ENCODE measurements around the gene RPL18A. TPM values are rescaled to one million over a fixed set of nuclear protein-coding genes. Genes with fewer than 3 reads are reported as not detected.

RPL18A gene
- total RNA-seq, 3 donors from 2014 or later (not counting 1 experiment from before 2014, with no cell fraction given): 1,015 to 1,285 (median 1,208) TPM

DNA sequence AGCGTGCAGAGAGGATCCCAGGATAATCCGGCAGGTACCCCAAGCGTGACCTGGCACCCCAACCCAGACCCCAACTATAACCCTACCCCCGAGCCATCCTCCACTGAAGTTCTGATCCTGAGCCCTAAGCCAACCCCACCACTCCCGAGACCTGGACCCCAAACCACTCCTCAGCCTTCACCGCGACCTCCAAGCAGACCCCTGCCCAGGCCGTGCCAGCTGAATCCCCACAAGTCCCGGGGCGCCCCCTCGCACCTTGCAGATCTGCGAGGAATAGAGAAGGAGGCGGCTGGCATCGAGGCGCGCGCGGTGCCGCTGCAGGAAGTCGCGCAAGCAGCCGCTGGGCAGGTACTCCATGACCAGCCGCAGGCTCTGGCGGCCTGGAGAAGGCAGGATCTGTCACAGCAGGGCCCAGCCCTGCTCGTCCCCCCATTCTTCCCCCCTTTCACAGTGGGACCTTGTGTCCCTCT lies 28.3 kb upstream of the RPL18A start:
- Mint-ChIP-seq H3K9me3 (no peaks in the 10 kb centered on the region), H3K4me3 (no peak overlapping the region), H3K27me3 (ENCODE audit: low read depth in 2 of 2) (no peaks in the 10 kb centered on the region), H3K4me1 (peaks cover 6 to 24% of the 10 kb centered on the region in 2 donors), H3K36me3 (peaks cover 4% of the 10 kb centered on the region), H3K27ac (no peak overlapping the region)
- no peak for ATAC-seq
- Histone ChIP-seq H3K4me3 (ENCODE audit: low read length) (no peak overlapping the region), H3K4me1 (ENCODE audit: control insufficient read depth, insufficient read depth, low read length) (no peaks in the 10 kb centered on the region), H3K27me3 (ENCODE audit: control insufficient read depth, insufficient read depth, low read length) (no peaks in the 10 kb centered on the region), H3K9me3 (ENCODE audit: control insufficient read depth, insufficient read depth, low read length) (no peaks in the 10 kb centered on the region), H3K27ac (ENCODE audit: low read length) (no peak overlapping the region), H3K36me3 (ENCODE audit: control insufficient read depth, insufficient read depth, low read length) (peaks cover 71% of the 10 kb centered on the region)
- no peak for DNase-seq
- WGBS (ENCODE audit: insufficient coverage): 98% methylated on average over 25 of the region's 25 CpGs
- TF ChIP-seq, protein P1, sequence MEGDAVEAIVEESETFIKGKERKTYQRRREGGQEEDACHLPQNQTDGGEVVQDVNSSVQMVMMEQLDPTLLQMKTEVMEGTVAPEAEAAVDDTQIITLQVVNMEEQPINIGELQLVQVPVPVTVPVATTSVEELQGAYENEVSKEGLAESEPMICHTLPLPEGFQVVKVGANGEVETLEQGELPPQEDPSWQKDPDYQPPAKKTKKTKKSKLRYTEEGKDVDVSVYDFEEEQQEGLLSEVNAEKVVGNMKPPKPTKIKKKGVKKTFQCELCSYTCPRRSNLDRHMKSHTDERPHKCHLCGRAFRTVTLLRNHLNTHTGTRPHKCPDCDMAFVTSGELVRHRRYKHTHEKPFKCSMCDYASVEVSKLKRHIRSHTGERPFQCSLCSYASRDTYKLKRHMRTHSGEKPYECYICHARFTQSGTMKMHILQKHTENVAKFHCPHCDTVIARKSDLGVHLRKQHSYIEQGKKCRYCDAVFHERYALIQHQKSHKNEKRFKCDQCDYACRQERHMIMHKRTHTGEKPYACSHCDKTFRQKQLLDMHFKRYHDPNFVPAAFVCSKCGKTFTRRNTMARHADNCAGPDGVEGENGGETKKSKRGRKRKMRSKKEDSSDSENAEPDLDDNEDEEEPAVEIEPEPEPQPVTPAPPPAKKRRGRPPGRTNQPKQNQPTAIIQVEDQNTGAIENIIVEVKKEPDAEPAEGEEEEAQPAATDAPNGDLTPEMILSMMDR (IDR thresholded peaks at IDR 0.05): no peak
- intact Hi-C loops (cut with micrococcal nuclease): no loop called here

DNA sequence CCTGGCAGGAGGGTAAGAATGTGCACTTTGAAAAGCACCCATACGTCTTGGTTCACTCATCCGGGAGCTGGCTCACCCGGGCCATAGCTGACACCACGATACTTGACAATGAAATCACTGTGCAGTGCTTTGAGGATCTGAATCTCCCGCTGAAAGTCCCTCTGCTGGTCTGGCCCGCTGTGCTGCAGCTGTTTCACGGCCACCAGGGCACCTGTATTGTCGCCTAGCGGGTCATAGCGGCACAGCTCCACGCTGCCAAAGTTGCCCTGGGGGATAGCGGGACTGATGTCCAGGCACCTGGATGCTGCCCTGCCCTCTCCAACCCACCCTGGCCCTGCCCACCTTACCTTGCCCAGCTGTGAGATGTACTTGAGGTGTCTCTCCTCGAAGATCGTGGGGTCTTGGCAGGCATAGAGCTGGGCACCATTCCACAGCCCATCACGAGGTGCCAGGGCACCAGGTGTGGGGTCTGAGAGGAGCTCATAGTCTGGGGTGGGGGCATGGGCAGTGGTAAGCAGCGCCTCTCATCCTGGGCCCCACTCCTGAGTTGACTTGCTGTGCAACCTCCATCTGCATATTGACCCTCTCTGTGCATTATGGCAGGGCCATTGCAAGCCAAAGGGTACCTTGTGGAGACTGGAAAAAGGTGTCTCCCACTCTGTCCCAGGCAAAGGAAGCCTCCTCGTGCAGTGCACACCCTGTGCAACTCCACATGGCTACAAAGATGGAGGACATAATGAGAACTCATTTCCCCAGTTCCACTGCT lies 27.1 kb upstream of the RPL18A start:
- peaks cover 76% of the 10 kb centered on the region for H3K36me3 ChIP-seq (ENCODE audit: control insufficient read depth, insufficient read depth, low read length)
- Mint-ChIP-seq H3K4me1 (peaks cover 6 to 27% of the 10 kb centered on the region in 2 donors), H3K9me3 (no peaks in the 10 kb centered on the region), H3K36me3 (peaks cover 9% of the 10 kb centered on the region), H3K27me3 (ENCODE audit: low read depth in 2 of 2) (no peaks in the 10 kb centered on the region), H3K27ac (no peak overlapping the region), H3K4me3 (no peak overlapping the region)
- no peaks in the 10 kb centered on the region for H3K9me3 ChIP-seq (ENCODE audit: control insufficient read depth, insufficient read depth, low read length)
- DNase-seq (no peak), ATAC-seq (no peak)
- no peak overlapping the region for H3K4me3 ChIP-seq (ENCODE audit: low read length)
- 97% methylated on average over 17 of the region's 17 CpGs for WGBS (ENCODE audit: insufficient coverage)
- TF ChIP-seq, protein P1 (IDR thresholded peaks at IDR 0.05): no peak
- intact Hi-C loops (cut with micrococcal nuclease): no loop called here
- H3K4me1 ChIP-seq (ENCODE audit: control insufficient read depth, insufficient read depth, low read length): no peaks in the 10 kb centered on the region
- H3K27me3 ChIP-seq (ENCODE audit: control insufficient read depth, insufficient read depth, low read length): no peaks in the 10 kb centered on the region
- H3K27ac ChIP-seq (ENCODE audit: low read length): no peak overlapping the region

DNA sequence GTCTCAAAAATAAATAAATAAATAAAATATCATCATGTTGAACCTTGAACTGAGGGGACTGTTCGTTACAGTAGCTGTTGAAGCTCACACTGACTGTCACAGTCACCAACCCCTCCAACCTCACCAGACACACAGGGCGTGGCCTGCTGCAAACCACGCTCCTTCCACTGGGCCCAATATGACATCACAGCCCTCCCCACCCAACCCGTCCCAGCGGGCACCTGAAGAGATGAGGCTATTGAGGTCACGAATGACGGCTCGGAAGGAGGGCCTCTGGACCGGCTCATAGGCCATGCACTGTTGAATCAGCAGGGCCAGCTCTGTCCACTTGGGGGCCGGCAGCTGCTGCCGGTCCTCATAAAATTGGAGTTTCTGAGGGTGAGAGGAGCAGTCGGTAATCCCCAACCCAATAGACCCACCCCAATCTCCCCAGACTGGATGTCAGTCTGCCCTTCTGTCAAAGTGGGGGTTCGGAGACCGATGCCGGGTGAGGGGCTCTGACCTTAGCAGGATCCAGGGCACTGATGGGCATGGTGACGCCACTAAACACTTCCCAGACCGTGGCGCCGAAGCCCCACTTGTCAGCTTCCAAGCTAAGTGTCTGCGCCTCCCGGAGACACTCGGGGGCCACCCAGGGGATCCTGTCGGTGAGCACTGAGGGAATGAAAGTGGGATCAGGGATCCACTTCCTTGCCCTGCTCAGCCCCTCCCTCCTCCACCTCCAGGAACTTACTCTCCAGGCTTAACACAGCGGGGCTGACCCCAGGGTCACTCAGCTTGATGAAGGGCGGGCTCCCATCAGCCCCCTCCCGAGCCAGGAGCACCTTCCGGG lies 25.1 kb upstream of the RPL18A start:
- TF ChIP-seq, protein P1 (IDR thresholded peaks at IDR 0.05): no peak
- ATAC-seq: peak in 2 of 3 donors; percentile 20 to 28
- Mint-ChIP-seq H3K9me3 (no peaks in the 10 kb centered on the region), H3K4me3 (no peak overlapping the region), H3K27me3 (ENCODE audit: low read depth in 2 of 2) (no peaks in the 10 kb centered on the region), H3K4me1 (peaks cover 6 to 21% of the 10 kb centered on the region in 2 donors), H3K36me3 (peaks cover 14% of the 10 kb centered on the region), H3K27ac (peak overlapping the region in 1 of 2 donors; percentile 66)
- no peak overlapping the region for H3K4me3 ChIP-seq (ENCODE audit: low read length)
- H3K27ac ChIP-seq (ENCODE audit: low read length): no peak overlapping the region
- H3K4me1 ChIP-seq (ENCODE audit: control insufficient read depth, insufficient read depth, low read length): no peaks in the 10 kb centered on the region
- 89% methylated on average over 24 of the region's 27 CpGs for WGBS (ENCODE audit: insufficient coverage)
- no peaks in the 10 kb centered on the region for H3K27me3 ChIP-seq (ENCODE audit: control insufficient read depth, insufficient read depth, low read length)
- intact Hi-C loops (cut with micrococcal nuclease): no loop called here
- peaks cover 82% of the 10 kb centered on the region for H3K36me3 ChIP-seq (ENCODE audit: control insufficient read depth, insufficient read depth, low read length)
- no peak for DNase-seq
- no peaks in the 10 kb centered on the region for H3K9me3 ChIP-seq (ENCODE audit: control insufficient read depth, insufficient read depth, low read length)

All from natural killer cell (primary cell).